Measurements from ENCODE around the gene SCAMP3.

Gene SCAMP3

DNA sequence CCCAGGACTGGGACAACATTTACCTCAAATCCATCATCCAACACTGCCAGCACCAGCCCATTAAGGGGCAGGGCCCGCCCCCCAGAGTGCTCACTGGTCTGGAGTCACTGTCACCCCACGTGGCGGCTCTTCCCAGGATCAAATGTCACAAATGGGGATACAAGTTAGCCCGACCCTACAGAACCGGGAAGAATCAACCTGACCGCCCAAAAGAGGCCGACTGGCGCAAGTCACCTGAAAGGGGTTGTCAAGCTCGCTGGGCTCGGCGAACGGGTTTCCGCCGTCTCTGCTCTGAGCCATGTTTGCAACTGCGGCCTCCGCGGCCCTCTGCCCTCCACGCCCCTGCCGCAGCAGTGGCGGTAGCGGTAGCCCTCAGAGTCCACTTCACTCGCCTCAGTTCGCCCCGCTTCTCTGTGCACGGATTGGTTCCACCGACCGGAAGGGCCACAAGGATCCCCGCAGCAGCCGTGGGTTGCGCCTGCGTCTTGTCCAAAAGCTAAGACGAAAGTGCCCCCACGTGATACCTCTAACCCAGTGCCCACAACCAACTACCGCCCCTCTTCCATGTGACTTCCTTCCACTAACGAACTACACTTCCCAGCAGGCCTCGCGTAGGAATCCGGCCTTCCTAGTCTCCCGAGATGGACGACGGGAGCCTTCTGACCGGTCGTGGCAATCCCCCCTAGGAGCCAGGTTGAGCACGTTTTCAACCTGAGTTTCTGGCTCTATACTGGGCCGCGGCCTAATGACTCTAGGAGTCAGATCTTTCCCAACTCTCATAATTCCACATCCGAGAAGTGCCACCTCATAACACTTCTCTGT is at the start of gene SCAMP3:
TSS of gene SCAMP3 (minus strand) at position 509 of the 822 bp plus-strand sequence. CDS start at position 300, 209 bp downstream.
- Mint-ChIP-seq H3K27me3 (ENCODE audit: low read depth, poor library complexity) (peaks cover 2% of the 10 kb centered on the region), H3K9me3 (no peaks in the 10 kb centered on the region), H3K36me3 (ENCODE audit: low read depth) (peaks cover 64% of the 10 kb centered on the region), H3K4me3 (peak within 1 kb of the TSS; percentile 97), H3K4me1 (peaks cover 29% of the 10 kb centered on the region), H3K27ac (peak within 1 kb of the TSS; percentile 98)
- DNase-seq = peak; percentile 86
- TF ChIP-seq, protein P1, sequence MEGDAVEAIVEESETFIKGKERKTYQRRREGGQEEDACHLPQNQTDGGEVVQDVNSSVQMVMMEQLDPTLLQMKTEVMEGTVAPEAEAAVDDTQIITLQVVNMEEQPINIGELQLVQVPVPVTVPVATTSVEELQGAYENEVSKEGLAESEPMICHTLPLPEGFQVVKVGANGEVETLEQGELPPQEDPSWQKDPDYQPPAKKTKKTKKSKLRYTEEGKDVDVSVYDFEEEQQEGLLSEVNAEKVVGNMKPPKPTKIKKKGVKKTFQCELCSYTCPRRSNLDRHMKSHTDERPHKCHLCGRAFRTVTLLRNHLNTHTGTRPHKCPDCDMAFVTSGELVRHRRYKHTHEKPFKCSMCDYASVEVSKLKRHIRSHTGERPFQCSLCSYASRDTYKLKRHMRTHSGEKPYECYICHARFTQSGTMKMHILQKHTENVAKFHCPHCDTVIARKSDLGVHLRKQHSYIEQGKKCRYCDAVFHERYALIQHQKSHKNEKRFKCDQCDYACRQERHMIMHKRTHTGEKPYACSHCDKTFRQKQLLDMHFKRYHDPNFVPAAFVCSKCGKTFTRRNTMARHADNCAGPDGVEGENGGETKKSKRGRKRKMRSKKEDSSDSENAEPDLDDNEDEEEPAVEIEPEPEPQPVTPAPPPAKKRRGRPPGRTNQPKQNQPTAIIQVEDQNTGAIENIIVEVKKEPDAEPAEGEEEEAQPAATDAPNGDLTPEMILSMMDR (IDR thresholded peaks at IDR 0.05) = no peak

- no peak for DNase-seq
- H3K4me1 Mint-ChIP-seq = peaks cover 45% of the 10 kb centered on the region
- H3K27ac Mint-ChIP-seq = peak overlapping the region; percentile 99
- H3K9me3 Mint-ChIP-seq = no peaks in the 10 kb centered on the region
- H3K4me3 Mint-ChIP-seq = peak overlapping the region; percentile 98
- peaks cover 36% of the 10 kb centered on the region for H3K36me3 Mint-ChIP-seq (ENCODE audit: low read depth)
- TF ChIP-seq, protein P1 (IDR thresholded peaks at IDR 0.05) = no peak
- peaks cover 6% of the 10 kb centered on the region for H3K27me3 Mint-ChIP-seq (ENCODE audit: low read depth, poor library complexity)
Measured at GRCh38 chr1:155309423-155310021, 47.4 kb upstream of the SCAMP3 start.

GRCh38 chr1:155308493-155309422 is 46.6 kb upstream of the SCAMP3 start, which contains the start of gene FDPS:
TSS of gene FDPS (plus strand) at chr1:155308866. CDS start at chr1:155309790, 924 bp downstream.
- H3K27ac Mint-ChIP-seq = peak within 1 kb of the TSS; percentile 99
- TF ChIP-seq, protein P1 (IDR thresholded peaks at IDR 0.05) = no peak
- peaks cover 6% of the 10 kb centered on the region for H3K27me3 Mint-ChIP-seq (ENCODE audit: low read depth, poor library complexity)
- H3K4me1 Mint-ChIP-seq = peaks cover 45% of the 10 kb centered on the region
- H3K4me3 Mint-ChIP-seq = peak within 1 kb of the TSS; percentile 98
- DNase-seq = peak; percentile 90
- no peaks in the 10 kb centered on the region for H3K9me3 Mint-ChIP-seq
- peaks cover 36% of the 10 kb centered on the region for H3K36me3 Mint-ChIP-seq (ENCODE audit: low read depth)

DNA sequence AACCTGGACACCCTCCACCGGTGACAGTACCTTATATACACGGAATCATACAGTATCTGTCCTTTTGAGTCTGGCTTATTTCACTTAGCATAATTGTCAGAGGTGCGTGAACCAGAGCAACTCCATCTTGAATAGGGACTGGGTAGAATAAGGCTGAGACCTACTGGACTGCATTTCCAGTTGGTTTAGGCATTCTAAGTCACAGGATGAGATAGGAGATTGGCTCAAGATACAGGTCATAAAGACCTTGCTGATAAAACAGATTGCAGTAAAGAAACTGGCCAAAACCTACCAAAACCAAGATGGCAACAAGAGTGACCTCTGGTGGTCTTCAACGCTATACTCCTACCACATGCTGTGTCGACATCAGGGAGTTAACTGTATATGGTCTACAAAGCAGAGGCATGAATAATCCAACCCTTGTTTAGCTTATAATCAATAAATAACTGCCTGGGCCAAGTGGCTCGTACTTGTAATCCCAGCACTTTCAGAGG is 45.1 kb upstream of the SCAMP3 start:
- no peaks in the 10 kb centered on the region for H3K9me3 Mint-ChIP-seq
- H3K27me3 Mint-ChIP-seq (ENCODE audit: low read depth, poor library complexity) = peaks cover 6% of the 10 kb centered on the region
- H3K27ac Mint-ChIP-seq = peak overlapping the region; percentile 32
- TF ChIP-seq, protein P1 (IDR thresholded peaks at IDR 0.05) = peak; percentile 42
- H3K36me3 Mint-ChIP-seq (ENCODE audit: low read depth) = peaks cover 23% of the 10 kb centered on the region
- no peak overlapping the region for H3K4me3 Mint-ChIP-seq
- DNase-seq = no peak
- peaks cover 44% of the 10 kb centered on the region for H3K4me1 Mint-ChIP-seq

DNA sequence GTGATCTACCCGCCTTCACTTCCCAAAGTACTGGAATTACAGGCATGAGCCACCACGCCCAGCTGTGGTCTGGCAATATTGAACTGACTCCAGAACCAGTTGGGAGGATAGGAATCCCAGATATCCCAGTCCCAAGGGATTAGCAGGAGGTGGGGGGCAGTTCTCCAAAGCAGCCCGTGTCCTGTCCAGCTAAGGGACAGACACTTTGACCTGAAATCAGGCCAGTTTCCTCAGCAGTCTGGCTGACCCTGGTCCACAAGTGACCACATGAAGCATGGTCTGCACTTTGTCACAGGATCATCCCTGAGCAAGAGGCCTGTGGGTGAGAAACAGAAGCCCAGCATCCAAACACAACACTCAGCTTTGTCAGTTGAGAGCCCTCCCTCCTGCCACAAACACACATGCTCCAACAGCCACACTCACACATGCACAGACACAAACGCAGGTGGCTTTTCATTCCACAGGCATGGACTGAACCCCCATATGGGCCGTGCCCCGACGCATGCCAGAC is 43.8 kb upstream of the SCAMP3 start:
- DNase-seq = no peak
- Mint-ChIP-seq H3K9me3 (no peaks in the 10 kb centered on the region), H3K4me3 (peak overlapping the region; percentile 55), H3K27me3 (ENCODE audit: low read depth, poor library complexity) (peaks cover 6% of the 10 kb centered on the region), H3K27ac (peak overlapping the region; percentile 72), H3K4me1 (peaks cover 33% of the 10 kb centered on the region), H3K36me3 (ENCODE audit: low read depth) (peaks cover 10% of the 10 kb centered on the region)
- TF ChIP-seq, protein P1 (IDR thresholded peaks at IDR 0.05) = no peak

Data from nephron progenitor cell (in vitro differentiated cells).